Germinal center (tissue), 1 donor: ENCODE measurements around the gene MYO1G.
"Not testable (repeated sequence)": the region's sequence is repeated elsewhere in the genome, so short reads cannot be mapped to it uniquely, and the experiment has no call there.

ENCODE experiments used
- DNase-seq: peaks from one replicate; pipeline ENCODE4 v3.0.0; 2012; ENCODE audit warnings: mixed read lengths, low spot score

Gene MYO1G

DNA sequence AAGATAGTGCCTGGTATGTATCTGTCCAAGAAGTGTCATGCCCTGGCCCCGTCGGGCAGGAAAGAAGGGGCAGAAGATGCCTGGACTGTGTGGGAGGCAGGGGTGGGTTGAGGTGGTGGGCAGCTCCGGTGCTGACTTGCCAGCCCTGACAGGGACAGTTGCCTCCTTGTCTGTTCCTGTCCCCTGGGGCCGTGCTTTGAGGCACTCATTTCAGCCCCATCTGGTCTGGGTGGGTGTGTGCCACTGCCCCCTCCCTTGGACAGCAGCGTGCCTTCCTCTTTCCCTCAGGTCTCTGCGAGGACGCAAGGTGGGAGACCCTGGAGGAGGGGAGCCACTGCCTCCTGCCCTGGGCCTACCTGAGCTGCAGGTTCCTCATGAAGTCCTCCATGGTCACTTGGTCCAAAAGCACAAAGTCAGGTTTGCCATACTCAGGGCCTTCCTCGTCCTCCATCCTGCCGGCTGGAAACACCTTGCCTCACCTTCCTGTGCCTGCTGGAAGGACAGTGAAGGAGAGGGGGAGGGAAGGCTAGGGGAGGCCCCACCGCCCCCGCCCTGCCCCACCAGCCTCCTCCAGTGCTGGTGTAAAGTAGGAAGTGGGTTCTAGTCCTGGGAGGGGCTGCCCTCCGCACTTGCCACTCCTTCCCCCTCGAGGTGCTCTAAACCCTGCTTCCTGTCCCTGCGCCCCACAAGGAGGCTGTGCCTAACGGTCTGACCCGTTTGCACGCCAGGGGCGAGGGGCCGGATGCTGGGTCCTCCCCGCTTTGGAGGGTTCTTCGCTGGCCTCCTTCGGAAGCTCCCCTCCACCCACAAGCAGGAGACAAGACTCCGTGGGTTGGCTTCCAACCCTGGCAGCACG, at the start of gene MYO1G:
TSS of gene MYO1G (minus strand) at position 505 of the 856 bp plus-strand sequence. CDS start at position 451, 54 bp downstream.
- peak; percentile 78 for DNase-seq

DNA sequence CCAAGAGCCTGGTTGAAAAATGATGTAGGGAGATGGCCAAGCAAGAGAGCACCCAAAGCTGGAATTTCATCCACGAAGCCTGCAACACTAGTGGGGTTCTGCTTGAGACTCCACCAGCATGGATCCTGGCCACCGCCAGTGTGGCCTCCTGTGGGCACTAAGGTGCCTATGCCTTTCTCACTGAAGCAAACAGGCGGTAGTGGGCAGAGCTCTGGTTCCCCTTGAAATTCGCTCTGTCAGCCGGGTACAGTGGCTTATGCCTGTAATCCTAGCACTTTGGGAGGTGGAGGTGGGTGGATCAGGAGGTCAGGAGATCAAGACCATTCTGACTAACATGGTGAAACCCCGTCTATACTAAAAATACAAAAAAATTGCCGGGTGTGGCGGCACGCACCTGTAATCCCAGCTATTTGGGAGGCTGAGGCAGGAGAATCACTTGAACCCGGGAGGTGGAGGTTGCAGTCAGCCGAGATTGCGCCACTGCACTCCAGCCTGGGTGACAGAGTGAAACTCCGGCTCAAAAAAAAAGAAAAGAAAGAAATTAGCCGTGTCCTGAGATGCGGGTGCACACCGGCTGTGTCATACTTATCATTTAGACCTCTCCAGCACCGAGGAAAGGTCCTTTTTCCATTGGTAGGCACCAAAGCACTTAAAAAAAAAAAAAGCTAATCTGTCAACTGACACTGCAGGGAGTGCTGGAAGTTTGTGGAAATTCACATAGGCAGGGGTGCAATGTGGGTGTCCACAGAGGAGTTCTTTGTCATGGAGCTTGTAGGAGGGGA, 49.5 kb upstream of the MYO1G start:
- DNase-seq, result no peak

DNA sequence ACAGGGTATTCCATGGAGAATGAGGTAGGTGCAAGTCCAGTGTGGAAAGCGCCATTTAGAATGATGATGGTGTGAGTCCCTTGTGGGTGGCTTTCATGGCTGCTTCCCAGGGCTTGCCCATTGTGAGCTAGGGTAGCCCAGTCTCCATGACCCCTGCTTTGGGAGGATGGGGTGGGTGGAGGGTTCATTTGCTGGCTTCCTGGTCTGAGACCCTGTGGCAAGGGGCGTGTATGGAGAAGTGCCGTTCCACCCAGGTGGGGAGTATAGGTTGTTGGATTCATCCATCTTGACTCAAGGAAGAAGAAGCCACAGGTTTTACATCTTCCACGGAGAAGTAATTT, 48.9 kb upstream of the MYO1G start:
- no peak for DNase-seq

DNA sequence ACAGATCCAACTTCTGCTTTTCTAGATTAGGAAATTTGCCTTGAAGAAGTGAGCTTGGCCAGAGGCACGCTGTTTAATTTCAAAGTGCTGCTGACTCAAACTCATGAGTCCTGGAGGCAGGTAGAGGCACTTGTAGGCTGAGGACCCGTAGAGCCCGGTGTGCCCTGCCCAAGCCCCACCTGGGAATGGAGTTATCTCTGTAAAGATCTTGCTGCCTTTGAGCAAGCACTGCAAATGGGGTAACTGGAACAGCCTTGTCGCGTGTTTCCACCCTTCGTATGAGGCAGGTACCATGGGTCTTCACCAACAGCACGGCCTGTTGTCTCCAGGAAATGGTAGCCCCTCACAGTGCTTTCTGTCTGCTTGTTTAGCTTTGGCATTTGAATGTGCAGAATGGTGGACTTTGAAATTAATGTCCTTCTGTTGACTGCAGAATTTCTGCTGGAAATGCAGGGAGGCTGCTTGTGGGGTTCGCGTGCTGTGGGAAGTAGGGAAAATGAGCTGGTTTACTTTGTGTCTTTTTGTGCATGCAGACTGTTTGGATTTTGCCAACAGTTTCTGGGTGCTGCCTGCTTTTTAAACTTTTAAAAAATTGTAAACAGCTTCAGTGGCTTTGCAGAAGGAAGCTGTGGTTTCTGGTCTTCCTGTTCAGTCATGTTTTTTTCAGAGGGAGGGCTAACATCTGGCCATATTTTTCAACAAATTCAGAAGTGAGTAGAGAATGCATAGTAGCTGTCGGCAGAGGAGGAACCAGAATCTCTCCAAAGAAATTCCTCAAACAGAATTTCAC, 48.4 kb upstream of the MYO1G start:
- DNase-seq, result peak; percentile 65

DNA sequence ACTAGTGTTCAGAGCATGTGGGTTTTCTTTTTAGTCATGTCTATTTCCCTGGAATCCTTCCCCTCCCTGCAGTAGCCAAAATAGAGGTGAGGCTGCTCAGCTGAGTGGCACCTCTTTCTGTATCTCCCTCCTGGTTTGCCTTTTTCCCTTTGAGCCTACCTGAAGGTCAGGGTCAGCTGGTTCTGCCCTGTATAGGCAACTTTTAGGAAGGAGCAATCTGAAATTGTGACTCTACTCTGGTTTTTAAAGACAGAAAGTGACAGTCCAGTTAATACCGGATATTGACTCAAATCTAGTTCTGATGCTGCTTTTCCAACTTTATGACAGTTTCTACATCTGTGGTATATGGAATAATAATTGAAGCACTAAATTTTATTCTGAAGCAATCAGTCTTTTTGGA, 47.2 kb upstream of the MYO1G start:
- no peak for DNase-seq

DNA sequence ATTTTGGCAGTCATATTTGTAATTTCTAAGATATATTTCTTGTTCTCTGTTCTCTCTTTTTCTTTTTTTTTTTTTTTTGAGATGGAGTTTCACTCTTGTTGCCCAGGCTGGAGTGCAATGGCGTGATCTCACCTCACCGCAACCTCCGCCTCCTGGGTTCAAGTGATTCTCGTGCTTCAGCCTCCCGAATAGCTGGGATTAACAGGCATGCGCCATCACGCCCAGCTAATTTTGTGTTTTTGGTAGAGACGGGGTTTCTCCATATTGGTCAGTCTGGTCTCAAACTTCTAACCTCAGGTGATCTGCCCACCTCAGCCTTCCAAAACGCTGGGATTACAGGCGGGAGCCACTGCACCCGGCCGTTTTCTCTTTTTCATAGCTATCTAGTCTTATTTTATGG, 46.7 kb upstream of the MYO1G start:
- not testable (repeated sequence) for DNase-seq

DNA sequence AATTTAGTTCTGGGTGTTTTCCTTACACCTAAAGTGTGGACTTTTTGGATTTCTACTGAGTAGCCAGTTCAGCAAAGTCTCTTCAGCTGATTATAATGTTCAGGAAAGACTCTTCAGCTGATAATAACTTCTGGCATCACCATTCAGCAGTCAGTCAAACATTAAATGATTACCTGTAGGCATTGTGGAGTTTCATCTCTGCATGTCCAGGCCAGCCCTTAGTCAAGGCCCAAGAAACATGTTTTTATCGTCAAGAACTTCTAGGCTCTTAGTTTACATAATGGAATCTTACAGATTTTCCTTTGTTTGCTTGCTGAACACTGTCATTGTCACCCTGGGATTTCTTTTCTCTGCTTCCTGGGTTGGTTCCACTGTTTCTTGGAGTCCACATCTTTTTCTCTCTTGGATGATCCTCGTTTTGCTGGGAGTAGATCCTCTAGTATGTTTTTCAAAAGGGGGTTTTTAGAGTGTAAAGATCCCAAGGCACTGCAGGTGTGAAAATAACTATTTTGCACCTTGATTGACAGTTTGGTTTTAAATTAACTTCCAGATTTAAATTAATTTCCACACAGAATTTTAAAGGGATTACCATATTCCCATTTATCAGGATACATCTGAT, 45.4 kb upstream of the MYO1G start:
- DNase-seq, result no peak

DNA sequence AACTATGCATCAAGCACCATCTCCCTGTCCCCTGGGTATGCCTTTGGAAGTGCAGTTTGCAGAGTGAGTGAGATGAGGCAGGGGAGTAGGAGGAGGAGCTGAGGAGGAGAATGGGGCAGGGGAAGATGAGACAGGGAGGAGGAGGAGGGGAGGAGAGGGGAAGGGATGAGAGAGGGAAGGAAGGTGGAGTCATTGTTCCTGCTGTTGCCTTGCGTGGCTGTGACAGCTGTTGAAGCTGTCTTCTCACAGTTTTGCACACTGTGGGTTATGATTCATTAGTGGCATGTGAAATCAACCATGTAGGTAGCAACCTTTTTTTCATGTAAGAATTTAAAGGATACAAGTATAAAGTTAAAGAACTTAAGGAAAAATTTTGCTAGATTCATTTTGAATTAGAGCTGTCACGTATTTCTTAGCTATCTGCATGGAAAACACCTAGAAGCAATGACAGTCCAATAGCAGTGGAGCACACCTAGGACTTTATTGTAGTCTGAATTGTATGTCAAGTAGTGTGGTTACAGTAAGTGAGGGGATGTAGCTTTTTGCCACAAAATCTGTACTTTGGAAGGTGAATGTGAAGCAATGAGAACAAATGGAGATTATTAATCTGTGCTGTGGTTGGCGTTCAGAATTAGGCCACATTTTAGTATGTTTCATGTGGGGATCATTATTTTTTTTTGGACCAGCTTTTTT, 42.9 kb upstream of the MYO1G start:
- DNase-seq, result no peak

DNA sequence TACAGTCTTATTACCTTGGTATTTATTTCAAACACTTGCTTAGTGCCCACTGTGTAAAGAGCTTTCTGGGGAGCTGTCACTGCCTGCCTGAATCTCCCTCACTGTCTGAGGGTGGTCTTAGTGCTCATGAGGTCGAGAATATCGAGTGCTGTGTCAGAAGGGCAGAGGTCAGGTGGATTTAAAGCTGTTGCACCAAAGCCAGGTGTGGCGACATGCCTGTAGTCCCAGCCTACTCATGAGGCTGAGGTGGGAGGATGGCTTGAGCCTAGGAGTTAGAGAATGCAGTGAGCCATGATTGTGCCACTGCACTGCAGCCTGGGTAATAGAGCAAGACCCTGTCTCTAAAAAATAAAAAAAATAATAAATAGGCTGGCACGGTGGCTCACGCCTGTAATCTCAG, 42.1 kb upstream of the MYO1G start:
- no peak for DNase-seq

DNA sequence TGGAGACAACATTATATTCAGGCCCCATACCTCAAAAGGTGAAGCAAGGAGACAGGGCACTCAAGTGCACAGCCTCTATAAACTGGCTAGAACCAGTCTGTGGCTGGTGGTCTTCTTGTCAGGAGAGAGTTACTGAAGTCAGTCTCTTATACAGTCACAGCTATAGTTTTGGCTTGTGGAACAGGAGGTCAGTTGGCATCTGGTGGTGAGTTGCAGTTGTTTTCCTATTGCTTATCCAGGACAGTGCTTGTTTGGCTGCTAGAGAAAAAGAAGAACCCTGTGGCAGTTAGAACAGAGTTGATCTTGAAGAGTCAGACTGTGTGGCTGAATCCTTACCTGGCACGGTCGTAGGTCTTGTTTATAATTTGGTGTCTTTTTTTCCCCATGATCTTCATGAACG, 38.4 kb upstream of the MYO1G start:
- DNase-seq, result no peak

DNA sequence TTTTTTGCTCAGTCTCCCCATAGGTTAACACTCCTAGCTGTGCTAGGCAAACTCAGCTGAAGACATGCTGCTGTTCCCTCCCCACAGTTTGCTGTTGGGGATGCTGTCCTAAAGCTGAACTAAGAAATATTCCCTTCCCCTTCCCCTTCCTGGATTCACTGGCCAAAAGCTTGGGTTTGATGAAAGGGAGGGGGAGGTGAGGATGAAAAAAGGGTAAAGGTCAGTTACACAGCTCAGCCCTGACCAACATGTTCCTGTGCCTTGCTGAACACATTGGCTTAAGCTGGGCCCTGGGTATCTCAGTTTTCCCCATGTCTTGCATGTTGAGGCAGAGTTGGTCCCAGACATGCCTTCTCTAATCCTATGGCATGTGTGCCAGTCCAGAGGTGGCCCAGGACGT, 36.5 kb upstream of the MYO1G start:
- no peak for DNase-seq

DNA sequence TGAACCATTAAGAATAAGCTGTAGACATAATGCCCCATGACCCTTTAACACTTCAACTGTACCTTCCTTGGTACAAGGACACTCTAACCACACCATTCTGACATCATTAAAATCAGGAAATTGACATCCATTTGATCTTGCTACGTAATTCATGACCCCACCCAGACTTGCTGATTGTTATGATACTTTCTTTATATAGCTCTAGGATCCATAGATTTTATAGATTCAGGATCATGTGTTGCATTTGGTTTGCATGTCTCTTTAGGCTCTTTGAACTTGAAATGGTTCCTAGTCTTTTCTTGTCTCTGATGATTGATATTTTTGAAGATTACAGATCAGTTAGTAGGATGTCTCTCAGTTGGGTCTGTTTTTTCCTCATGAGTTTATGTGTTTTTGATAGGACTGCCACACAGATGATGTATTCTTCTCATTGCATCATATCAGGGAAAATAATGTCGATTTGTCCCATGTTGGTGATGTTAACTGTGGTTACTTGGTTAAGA, 34.7 kb upstream of the MYO1G start:
- DNase-seq, result no peak

DNA sequence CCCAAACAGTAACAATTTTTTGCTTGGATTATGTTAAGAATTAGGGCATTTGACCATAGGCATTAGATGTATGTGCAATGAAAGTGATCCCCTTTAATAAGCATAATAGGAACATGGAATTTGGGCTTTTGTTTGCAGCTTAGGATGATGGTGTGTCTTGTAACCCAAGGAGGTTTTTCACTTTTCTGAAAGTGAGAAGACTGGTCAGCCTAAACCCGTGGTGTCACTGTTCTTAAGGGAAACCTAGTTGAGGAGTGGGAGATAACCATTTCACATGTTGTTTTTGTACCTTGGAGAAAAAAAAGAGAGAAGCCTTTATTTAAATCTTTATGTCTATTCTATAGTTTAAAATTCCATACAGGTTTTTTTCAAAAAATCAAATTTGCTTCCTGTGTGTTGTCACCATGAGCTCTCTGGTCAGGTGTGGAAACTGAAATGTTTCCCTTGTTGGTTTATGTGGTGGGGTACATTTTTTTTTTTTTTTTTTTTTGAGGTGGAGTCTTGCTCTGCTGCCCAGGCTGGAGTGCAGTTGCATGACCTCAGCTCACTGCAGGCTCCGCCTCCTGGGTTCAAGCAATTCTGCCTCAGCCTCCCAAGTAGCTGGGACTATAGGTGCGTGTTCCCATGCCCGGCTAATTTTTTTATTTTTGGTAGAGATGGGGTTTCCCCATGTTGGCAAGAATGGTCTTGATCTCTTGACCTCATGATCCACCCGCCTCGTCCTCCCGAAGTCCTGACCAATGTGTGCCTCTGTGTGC, 28.9 kb upstream of the MYO1G start:
- DNase-seq, result no peak

DNA sequence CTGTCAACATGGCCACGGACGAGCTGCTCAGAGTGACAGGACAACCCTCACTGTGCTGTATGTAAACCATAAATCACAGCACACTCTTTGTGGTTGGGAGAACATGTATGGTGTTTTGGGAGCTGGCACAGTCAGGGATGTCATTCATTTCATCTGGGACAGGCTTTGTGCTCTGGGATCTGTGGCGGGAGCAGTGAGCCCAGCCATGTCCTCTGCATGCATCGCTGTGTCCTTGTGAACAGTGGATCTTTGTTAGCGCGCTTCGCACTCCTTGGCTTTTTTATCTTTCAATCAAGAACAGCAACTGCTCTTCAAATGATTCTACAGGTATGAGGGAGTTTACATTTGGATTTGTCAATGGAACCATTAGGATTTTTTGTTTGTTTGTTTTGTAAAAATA, 28.3 kb upstream of the MYO1G start:
- no peak for DNase-seq

DNA sequence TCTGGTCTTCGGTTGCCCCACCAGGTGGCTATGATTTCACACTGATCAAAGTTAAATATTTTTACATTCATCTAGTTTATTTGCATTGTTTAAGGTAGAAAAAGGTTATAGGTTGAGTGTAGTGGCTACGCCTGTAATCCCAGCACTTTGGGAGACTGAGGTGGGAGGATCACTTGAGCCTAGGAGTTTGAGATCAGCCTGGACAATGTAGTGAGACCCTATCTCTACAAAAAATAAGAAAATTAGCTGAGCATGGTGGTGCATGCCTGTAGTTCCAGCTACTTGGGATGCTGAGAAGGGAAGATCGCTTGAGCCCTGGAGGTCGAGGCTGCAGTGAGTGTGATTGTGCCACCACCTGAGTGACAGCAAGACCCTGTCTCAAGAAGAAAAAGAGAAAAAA, 25.0 kb upstream of the MYO1G start:
- no peak for DNase-seq

DNA sequence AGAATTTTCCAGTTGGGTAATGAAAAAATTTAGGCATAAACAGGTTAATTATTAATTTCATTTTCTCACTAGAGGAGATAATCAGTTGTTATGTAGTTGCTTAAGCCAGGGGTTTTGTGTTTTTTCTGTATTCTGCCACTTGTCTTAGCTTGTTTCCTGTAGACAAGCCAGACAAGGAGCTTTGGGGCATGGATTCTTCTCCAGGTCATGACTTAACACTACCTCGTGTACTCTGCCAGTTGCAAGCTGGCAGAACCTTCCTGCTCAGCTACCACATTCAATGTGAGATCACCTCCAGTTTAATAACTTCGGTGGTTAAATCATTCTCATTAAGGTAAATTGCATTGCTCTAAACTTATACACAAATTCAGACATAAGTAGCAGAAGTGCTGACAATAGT, 23.0 kb upstream of the MYO1G start:
- DNase-seq, result no peak

DNA sequence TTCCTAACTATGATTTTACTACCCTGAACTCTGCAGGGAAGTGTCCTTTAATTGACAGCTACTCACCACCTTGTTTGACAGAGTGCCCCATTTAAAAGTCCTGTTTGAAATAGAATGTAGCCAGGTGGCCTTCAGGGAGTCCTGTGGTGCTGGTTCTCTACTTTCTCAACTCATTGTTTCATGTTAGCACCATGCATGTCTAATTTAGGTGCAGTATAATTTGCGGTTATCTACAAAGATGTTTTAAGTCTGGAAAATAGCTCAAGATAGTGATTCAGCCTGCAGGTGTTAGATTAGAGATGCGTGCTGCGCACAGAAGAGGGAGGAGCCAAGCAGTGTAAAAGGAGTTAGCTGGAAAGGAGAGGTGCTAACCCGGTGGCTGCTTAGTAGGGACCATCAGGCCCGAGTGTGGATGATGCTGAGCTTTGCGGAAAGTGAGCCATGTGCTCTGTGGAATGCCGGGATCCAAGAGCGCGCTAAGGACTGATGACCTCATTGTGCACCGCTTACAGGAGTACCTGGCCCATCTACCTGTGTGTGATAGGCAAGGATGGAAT, 22.4 kb upstream of the MYO1G start:
- DNase-seq, result peak; percentile 51

DNA sequence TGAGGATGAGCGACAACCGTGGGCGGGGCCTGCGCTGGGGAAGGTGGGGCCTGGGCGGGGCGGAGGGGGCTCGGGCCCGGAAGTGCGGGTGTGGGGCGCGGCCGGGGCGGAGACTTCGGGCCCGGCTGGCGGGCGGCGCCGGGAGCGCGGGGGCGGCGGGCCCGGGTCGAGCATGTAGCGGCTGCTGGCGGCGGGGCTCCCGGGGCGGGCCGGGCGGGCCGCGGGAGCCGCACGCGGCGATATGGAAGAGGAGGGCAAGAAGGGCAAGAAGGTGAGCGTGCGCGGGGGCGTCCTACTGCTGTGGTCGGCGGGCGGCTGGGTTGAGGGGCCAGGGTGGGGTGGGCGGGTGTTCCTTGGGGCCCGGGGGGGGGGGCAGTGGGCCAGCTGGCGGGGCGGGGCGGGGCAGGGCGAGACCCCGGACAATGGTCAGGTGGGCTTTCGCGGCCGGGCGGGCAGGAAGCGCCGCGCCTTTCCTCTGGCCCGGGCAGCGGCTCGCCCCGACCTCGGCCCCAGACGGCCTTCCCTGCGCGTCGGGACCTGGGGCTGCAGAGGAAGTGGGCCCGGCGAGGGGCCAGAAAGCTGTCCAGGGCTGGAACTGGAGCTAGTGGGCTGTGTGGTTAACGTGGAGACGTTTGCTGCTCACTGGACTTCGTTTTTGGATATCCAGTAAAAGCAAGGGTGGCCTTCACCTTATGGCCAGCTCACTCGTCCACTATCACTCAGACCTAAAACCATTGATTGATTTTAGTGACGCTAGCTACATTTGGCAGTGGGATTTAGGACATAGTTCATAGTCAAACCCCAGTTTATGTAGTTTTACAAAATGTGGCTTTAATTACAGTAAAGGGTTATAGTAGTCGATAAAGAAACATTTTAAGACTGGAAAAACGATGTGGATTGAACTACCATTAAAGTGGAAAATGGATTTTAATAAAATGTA, 21.5 kb upstream of the MYO1G start, which contains the start of gene CCM2:
TSS of gene CCM2 (plus strand) at position 109 of the 940 bp plus-strand sequence. CDS start at position 242, 133 bp downstream.
- peak; percentile 18 for DNase-seq
